GM18870 (cell line): ENCODE measurements around the gene ZNF331.

Experiments used
- ATAC-seq: cut with Tn5 transposase; IDR thresholded peaks from one replicate; pipeline ENCODE4 v1.9.1; 2021; ENCODE audit warnings: moderate library complexity; ENCODE audit not compliant: unreplicated experiment

ZNF331 gene

GRCh38 chr19:53520547-53521372 is 17.2 kb upstream of the ZNF331 start:
- ATAC-seq, result peak; percentile 92

- no peak for ATAC-seq
These were observed 16.4 kb upstream of the ZNF331 start for GRCh38 chr19:53521373-53522202.

GRCh38 chr19:53525922-53526321 is 12.0 kb upstream of the ZNF331 start:
- ATAC-seq, result no peak

GRCh38 chr19:53530622-53531021 is 7.3 kb upstream of the ZNF331 start:
- no peak for ATAC-seq

- ATAC-seq, result no peak
These were observed 6.5 kb upstream of the ZNF331 start for GRCh38 chr19:53531457-53531856.

GRCh38 chr19:53532362-53532761 is 5.6 kb upstream of the ZNF331 start:
- ATAC-seq, result no peak

GRCh38 chr19:53536225-53536548 is 1.8 kb upstream of the ZNF331 start:
- ATAC-seq, result no peak

- no peak for ATAC-seq
These were observed 824 bp upstream of the ZNF331 start for GRCh38 chr19:53537121-53537520.

GRCh38 chr19:53538378-53539109 is 599 bp downstream of the ZNF331 start:
- ATAC-seq, result no peak

GRCh38 chr19:53540091-53540490 is 2.1 kb downstream of the ZNF331 start:
- no peak for ATAC-seq

- no peak for ATAC-seq
These were observed 4.0 kb downstream of the ZNF331 start for GRCh38 chr19:53541971-53542370.

- no peak for ATAC-seq
These were observed 7.5 kb downstream of the ZNF331 start for GRCh38 chr19:53545271-53546065.

GRCh38 chr19:53546758-53547513 is 9.0 kb downstream of the ZNF331 start:
- no peak for ATAC-seq

- ATAC-seq, result no peak
These were observed 11.4 kb downstream of the ZNF331 start for GRCh38 chr19:53549340-53549739.

- no peak for ATAC-seq
These were observed 14.2 kb downstream of the ZNF331 start for GRCh38 chr19:53552001-53552721.

GRCh38 chr19:53553156-53553555 is 15.2 kb downstream of the ZNF331 start:
- ATAC-seq, result no peak

- peak; percentile 52 for ATAC-seq
These were observed 16.2 kb downstream of the ZNF331 start for GRCh38 chr19:53553865-53554791.

- ATAC-seq, result no peak
These were observed 16.9 kb downstream of the ZNF331 start for GRCh38 chr19:53554804-53555203.
